K562 (cell line): Measurements from ENCODE around the gene RAPGEF5. TPM values are rescaled to one million over a fixed set of nuclear protein-coding genes. Genes with fewer than 3 reads are reported as not detected.

Experiments used
- ARID4B ChIP-seq: sonication (generic); formaldehyde crosslinking; IDR thresholded peaks from 2 replicates; pipeline ENCODE4 v1.8.0; 2022; ENCODE audit warnings: mild to moderate bottlenecking, missing genetic modification reagents
- ATF1 ChIP-seq, 2 experiments: fragments of 450-650 bp in 1 of 2; IDR thresholded peaks; 2 replicates each; pipeline ENCODE4 v1.6.1; 2016; ENCODE audit warnings: missing compliant biosample characterization in 1 of 2, missing genetic modification characterization in 1 of 2
- CBX1 ChIP-seq: sonication (generic); IDR thresholded peaks from 2 replicates; pipeline ENCODE4 v1.6.1; 2016; ENCODE audit warnings: antibody characterized with exemption, low read depth, mild to moderate bottlenecking
- MCM2 ChIP-seq: fragments of 450-650 bp; IDR thresholded peaks from 2 replicates; pipeline ENCODE4 v1.6.1; 2017; ENCODE audit warnings: low read depth, mild to moderate bottlenecking
- MYBL2 ChIP-seq, 2 experiments: fragments of 450-650 bp in 1 of 2; sonication (generic) in 1 of 2; formaldehyde crosslinking in 1 of 2; IDR thresholded peaks; 2 replicates each; pipeline versions ENCODE4 v1.6.1 to v1.8.1; 2017 to 2022; ENCODE audit warnings: borderline replicate concordance in 1 of 2, inconsistent platforms in 1 of 2, low read depth in 1 of 2, mild to moderate bottlenecking in 1 of 2, missing genetic modification reagents in 1 of 2, moderate library complexity in 1 of 2
- NCOA4 ChIP-seq: fragments of 450-650 bp; IDR thresholded peaks from 2 replicates; pipeline ENCODE4 v1.6.1; 2018; ENCODE audit warnings: mild to moderate bottlenecking; ENCODE audit not compliant: partially characterized antibody
- NUFIP1 ChIP-seq: fragments of 450-650 bp; IDR thresholded peaks from 2 replicates; pipeline ENCODE4 v1.6.1; 2018; ENCODE audit not compliant: partially characterized antibody
- RAD21 ChIP-seq, 2 experiments: fragments of 250-450 bp in 1 of 2; fragments of 450-650 bp in 1 of 2; sonication (Bioruptor Pico) in 1 of 2; formaldehyde crosslinking in 1 of 2; IDR thresholded peaks in 1 of 2; conservative IDR thresholded peaks in 1 of 2; 2 replicates each; pipeline versions ENCODE4 v1.4.0 to v1.8.0; 2020 to 2022; ENCODE audit warnings: mild to moderate bottlenecking in 2 of 2, moderate library complexity in 1 of 2
- RB1 ChIP-seq: fragments of 450-650 bp; IDR thresholded peaks from 2 replicates; pipeline ENCODE4 v1.6.1; 2017; ENCODE audit warnings: low read depth, mild to moderate bottlenecking
- RREB1 ChIP-seq: fragments of 250-450 bp; sonication (Bioruptor Pico); IDR thresholded peaks from 2 replicates; pipeline ENCODE4 v1.4.0; 2020
- SP1 ChIP-seq: sonication (generic); formaldehyde crosslinking; IDR thresholded peaks from 2 replicates; pipeline ENCODE4 v1.8.1; 2022; ENCODE audit warnings: mild to moderate bottlenecking, missing genetic modification reagents
- TAF9B ChIP-seq: fragments of 450-650 bp; IDR thresholded peaks from 2 replicates; pipeline ENCODE4 v1.6.1; 2018; ENCODE audit warnings: mild to moderate bottlenecking; ENCODE audit not compliant: partially characterized antibody
- ZNF639 ChIP-seq, 2 experiments: fragments of 200-800 bp in 1 of 2; sonication (Bioruptor generic) in 1 of 2; sonication (generic) in 1 of 2; formaldehyde crosslinking in 1 of 2; IDR thresholded peaks in 1 of 2; conservative IDR thresholded peaks in 1 of 2; 2 replicates each; pipeline versions ENCODE4 v1.5.0 to v1.6.1; 2016 to 2020; ENCODE audit warnings: missing compliant biosample characterization in 1 of 2, missing genetic modification characterization in 1 of 2, missing genetic modification reagents in 1 of 2
- ZNF644 ChIP-seq: fragments of 200-800 bp; sonication (Bioruptor generic); IDR thresholded peaks from 2 replicates; pipeline ENCODE4 v1.6.1; 2016; ENCODE audit warnings: low read depth, missing genetic modification characterization, missing compliant biosample characterization
- polyA plus RNA-seq, 8 experiments: library from polyadenylated mRNA; depleted of rRNA in 4 of 8; stranded (reverse) in 5 of 8; unstranded in 3 of 8; fragments of >200 nt; fragmentation: Nextera tagmentation in 2 of 8; fragmentation: Illumina TruSeq in 1 of 8; extraction: Ambion mirVana in 2 of 8; extraction: Trizol in 1 of 8; gene quantifications; 2 replicates each; pipeline versions ENCODE4 v1.2.1 to v1.2.3, GENCODE V29; 2011 to 2014; ENCODE audit warnings: inconsistent platforms in 1 of 8, missing spikeins in 1 of 8
- total RNA-seq, 7 experiments: library from RNA; depleted of rRNA in 6 of 7; stranded (reverse); fragments of >200 nt in 6 of 7; fragmentation: Illumina TruSeq in 2 of 7; extraction: Trizol in 2 of 7; gene quantifications; 2 replicates each; pipeline versions ENCODE4 v1.2.1 to v1.2.3, GENCODE V29; 2011 to 2021; ENCODE audit warnings: low replicate concordance in 1 of 7

The RAPGEF5 gene
- total and polyA plus RNA-seq, 9 of the 15 experiments (the other 6 are each of a cell fraction or from before 2014, with no cell fraction given), result 0.39 to 2.0 (median 1.1) TPM

- TF ChIP-seq ARID4B (CRISPR knock-in tag), result 0 out of 2 replicates have a peak, but pooled peaks have one; percentile 15
- no peak for TF ChIP-seq ZNF644
- TF ChIP-seq ATF1 (CRISPR knock-in tag; IDR thresholded peaks at IDR 0.05), result no peak
- TF ChIP-seq ATF1 (tag; IDR thresholded peaks at IDR 0.05), result no peak
- no peak for TF ChIP-seq NCOA4
- TF ChIP-seq MCM2, result no peak
- 0 out of 2 replicates have a peak, but pooled peaks have one; percentile 4 for TF ChIP-seq SP1
- TF ChIP-seq NUFIP1, result no peak
- TF ChIP-seq CBX1, result no peak
- TF ChIP-seq MYBL2 (IDR thresholded peaks at IDR 0.05; ENCODE audit: low read depth), result no peak
- TF ChIP-seq MYBL2 (CRISPR knock-in tag; IDR thresholded peaks at IDR 0.05; ENCODE audit: borderline replicate concordance), result no peak
- TF ChIP-seq RAD21 (CRISPR knock-in tag; conservative IDR thresholded peaks at IDR 0.05 in 1 of 2, IDR thresholded peaks at IDR 0.05 in 1 of 2), result peak in 1 of 2 experiments; percentile 2; a peak in 2 of 4 replicates
- no peak for TF ChIP-seq RREB1 (CRISPR knock-in tag)
- no peak for TF ChIP-seq TAF9B
- no peak for TF ChIP-seq ZNF639 (CRISPR knock-in tag; conservative IDR thresholded peaks at IDR 0.05 in 1 of 2, IDR thresholded peaks at IDR 0.05 in 1 of 2)
- no peak for TF ChIP-seq RB1
Measured at GRCh38 chr7:22109761-22110160, 247.2 kb downstream of the RAPGEF5 start (continued).
